PC-3 (cell line): ENCODE measurements around the gene CNNM1. TPM values are rescaled to one million over a fixed set of nuclear protein-coding genes. Genes with fewer than 3 reads are reported as not detected.

Experiments
- ATAC-seq: fragments of 200-7000 bp; cut with Tn5 transposase; 2 replicates; pipeline ENCODE4 v1.9.1; 2020; ENCODE audit warnings: mild to moderate bottlenecking, moderate library complexity
- BruUV-seq: library from RNA; stranded (reverse); fragments of 400-500 nt; replicated peaks from 2 replicates; lab custom pipeline; 2021; lab: Mats Ljungman, UMichigan
- CTCF ChIA-PET: fragments of 300-600 bp; sonication (Branson Sonifier 250); formaldehyde crosslinking; loops from one replicate; lab custom pipeline; 2022; ENCODE audit warnings: antibody characterized with exemption; lab: Charles Lee
- POLR2A ChIA-PET: fragments of 300-600 bp; sonication (Branson Sonifier 250); formaldehyde crosslinking; loops from one replicate; lab custom pipeline; 2022; ENCODE audit warnings: antibody characterized with exemption; ENCODE audit not compliant: unreplicated experiment; lab: Charles Lee
- DNase-seq: peaks from one replicate; pipeline ENCODE4 v3.0.0-alpha.2; 2015
- H2AFZ ChIP-seq: fragments of 300-600 bp; sonication (generic); 2 replicates; pipeline ENCODE4 v1.6.0; 2016; ENCODE audit warnings: antibody characterized with exemption, low read length
- H3F3A ChIP-seq: fragments of 300-600 bp; sonication (generic); one replicate; pipeline ENCODE4 v1.6.0; 2017; ENCODE audit warnings: antibody characterized with exemption, low read length, control low read depth, mild to moderate bottlenecking; ENCODE audit not compliant: unreplicated experiment
- H3K27ac ChIP-seq: fragments of 300-600 bp; sonication (generic); 2 replicates; pipeline ENCODE4 v1.5.1; 2016; ENCODE audit warnings: mild to moderate bottlenecking, low read length
- H3K27me3 ChIP-seq: fragments of 300-600 bp; sonication (generic); 2 replicates; pipeline ENCODE4 v1.6.1; 2016; ENCODE audit warnings: low read length, mixed read lengths
- H3K36me3 ChIP-seq: fragments of 300-600 bp; sonication (generic); 2 replicates; pipeline ENCODE4 v1.6.1; 2016; ENCODE audit warnings: low read depth, mixed run types, low read length, mixed read lengths
- H3K4me1 ChIP-seq: fragments of 300-600 bp; sonication (generic); 2 replicates; pipeline ENCODE4 v1.5.1; 2016; ENCODE audit warnings: low read length; ENCODE audit not compliant: insufficient read depth
- H3K4me2 ChIP-seq: fragments of 300-600 bp; sonication (generic); 2 replicates; pipeline ENCODE4 v1.6.0; 2016; ENCODE audit warnings: low read length
- H3K4me3 ChIP-seq: fragments of 300-600 bp; sonication (generic); 2 replicates; pipeline ENCODE4 v1.5.1; 2016; ENCODE audit warnings: mild to moderate bottlenecking, low read length, mixed read lengths
- H3K79me2 ChIP-seq: fragments of 300-600 bp; sonication (generic); 2 replicates; pipeline ENCODE4 v1.6.1; 2017; ENCODE audit warnings: low read length, mixed read lengths
- H3K9ac ChIP-seq: fragments of 300-600 bp; sonication (generic); 2 replicates; pipeline ENCODE4 v1.6.0; 2016; ENCODE audit warnings: mild to moderate bottlenecking, low read length
- H3K9me2 ChIP-seq: fragments of 300-600 bp; sonication (generic); replicated peaks from 2 replicates; pipeline ENCODE4 v1.6.1; 2016; ENCODE audit warnings: mixed run types, low read length, mixed read lengths
- H3K9me3 ChIP-seq: fragments of 300-600 bp; sonication (generic); 2 replicates; pipeline ENCODE4 v1.6.1; 2016; ENCODE audit warnings: low read length, mixed read lengths
- H4K20me1 ChIP-seq: fragments of 300-600 bp; sonication (generic); 2 replicates; pipeline ENCODE4 v1.6.1; 2016; ENCODE audit warnings: low read length, mixed read lengths
- EZH2 ChIP-seq: fragments of 300-600 bp; sonication (generic); IDR thresholded peaks from one replicate; pipeline ENCODE4 v1.6.1; 2017; ENCODE audit warnings: antibody characterized with exemption, mild to moderate bottlenecking, low read length; ENCODE audit not compliant: unreplicated experiment
- EZH2phosphoT487 ChIP-seq: fragments of 300-600 bp; sonication (generic); IDR thresholded peaks from 2 replicates; pipeline ENCODE4 v1.6.1; 2018; ENCODE audit warnings: mild to moderate bottlenecking, antibody characterized with exemption, low read length, borderline replicate concordance
- intact Hi-C: fragments of 100-400 bp; cut with micrococcal nuclease; formaldehyde crosslinking; loops from 2 replicates; pipeline ENCODE4 v1.9.0; 2023
- total RNA-seq: library from RNA; depleted of rRNA; stranded (reverse); fragments of >200 nt; gene quantifications from 2 replicates; pipeline ENCODE4 v1.2.3, GENCODE V29; 2014
- TF ChIP-seq, protein P1 (sequence below): fragments of 300-600 bp; sonication (generic); conservative IDR thresholded peaks from 2 replicates; pipeline ENCODE4 v1.5.1; 2017; ENCODE audit warnings: antibody characterized with exemption, low read depth, mild to moderate bottlenecking, low read length

CNNM1 gene
- total RNA-seq, 1 experiment from 2014 or later, result 3.3 TPM

DNA sequence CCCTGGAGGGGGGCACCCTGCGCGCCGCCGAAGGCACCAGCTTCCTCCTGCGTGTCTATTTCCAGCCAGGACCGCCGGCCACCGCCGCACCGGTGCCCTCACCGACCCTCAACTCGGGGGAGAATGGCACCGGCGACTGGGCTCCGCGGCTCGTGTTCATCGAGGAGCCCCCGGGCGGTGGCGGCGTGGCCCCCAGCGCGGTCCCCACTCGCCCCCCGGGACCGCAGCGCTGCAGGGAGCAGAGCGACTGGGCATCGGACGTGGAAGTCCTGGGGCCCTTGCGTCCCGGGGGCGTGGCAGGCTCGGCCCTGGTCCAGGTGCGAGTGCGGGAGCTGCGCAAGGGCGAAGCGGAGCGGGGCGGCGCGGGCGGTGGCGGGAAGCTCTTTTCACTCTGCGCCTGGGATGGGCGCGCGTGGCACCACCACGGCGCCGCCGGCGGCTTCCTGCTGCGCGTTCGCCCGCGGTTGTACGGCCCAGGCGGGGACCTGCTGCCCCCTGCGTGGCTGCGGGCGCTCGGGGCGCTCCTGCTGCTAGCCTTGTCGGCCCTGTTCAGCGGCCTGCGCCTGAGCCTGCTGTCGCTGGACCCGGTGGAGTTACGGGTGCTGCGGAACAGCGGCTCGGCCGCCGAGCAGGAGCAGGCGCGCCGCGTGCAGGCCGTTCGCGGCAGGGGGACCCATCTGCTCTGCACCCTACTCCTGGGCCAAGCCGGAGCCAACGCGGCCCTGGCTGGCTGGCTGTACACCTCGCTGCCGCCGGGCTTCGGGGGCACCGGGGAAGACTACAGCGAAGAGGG is 594 bp downstream of the CNNM1 start:
- TF ChIP-seq, protein P1, sequence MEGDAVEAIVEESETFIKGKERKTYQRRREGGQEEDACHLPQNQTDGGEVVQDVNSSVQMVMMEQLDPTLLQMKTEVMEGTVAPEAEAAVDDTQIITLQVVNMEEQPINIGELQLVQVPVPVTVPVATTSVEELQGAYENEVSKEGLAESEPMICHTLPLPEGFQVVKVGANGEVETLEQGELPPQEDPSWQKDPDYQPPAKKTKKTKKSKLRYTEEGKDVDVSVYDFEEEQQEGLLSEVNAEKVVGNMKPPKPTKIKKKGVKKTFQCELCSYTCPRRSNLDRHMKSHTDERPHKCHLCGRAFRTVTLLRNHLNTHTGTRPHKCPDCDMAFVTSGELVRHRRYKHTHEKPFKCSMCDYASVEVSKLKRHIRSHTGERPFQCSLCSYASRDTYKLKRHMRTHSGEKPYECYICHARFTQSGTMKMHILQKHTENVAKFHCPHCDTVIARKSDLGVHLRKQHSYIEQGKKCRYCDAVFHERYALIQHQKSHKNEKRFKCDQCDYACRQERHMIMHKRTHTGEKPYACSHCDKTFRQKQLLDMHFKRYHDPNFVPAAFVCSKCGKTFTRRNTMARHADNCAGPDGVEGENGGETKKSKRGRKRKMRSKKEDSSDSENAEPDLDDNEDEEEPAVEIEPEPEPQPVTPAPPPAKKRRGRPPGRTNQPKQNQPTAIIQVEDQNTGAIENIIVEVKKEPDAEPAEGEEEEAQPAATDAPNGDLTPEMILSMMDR, result no peak
- no peak for TF ChIP-seq EZH2phosphoT487
- no peak for TF ChIP-seq EZH2
- H3K36me3 ChIP-seq, result no peaks in the 10 kb centered on the region
- ChIA-PET POLR2A (no interaction called here), CTCF (interaction anchor here (0.5 kb wide), 1 partner anchor 82 kb away, joined by 8 read pairs; no protein-coding TSS in a partner anchor)
- peak overlapping the region; percentile 98 for H3K4me2 ChIP-seq
- H3K27me3 ChIP-seq, result no peaks in the 10 kb centered on the region
- intact Hi-C loops, result loop anchor here (2.0 kb wide), 1 partner anchor 31 kb away; no protein-coding TSS in a partner anchor
- no peaks in the 10 kb centered on the region for H3F3A ChIP-seq
- peak overlapping the region; percentile 58 for H3K9ac ChIP-seq
- H2AFZ ChIP-seq, result peak overlapping the region; percentile 87
- BruUV-seq, result no TSS peak
- H3K4me1 ChIP-seq, result peaks cover 13% of the 10 kb centered on the region
- H3K9me3 ChIP-seq, result no peaks in the 10 kb centered on the region
- DNase-seq (peak; percentile 16), ATAC-seq (peak; percentile 56)
- H4K20me1 ChIP-seq, result 0 out of 2 replicates have a peak, but pooled peaks cover 13% of the 10 kb centered on the region
- H3K9me2 ChIP-seq, result no peaks in the 10 kb centered on the region
- peak overlapping the region; percentile 74 for H3K4me3 ChIP-seq
- peaks cover 19% of the 10 kb centered on the region for H3K79me2 ChIP-seq
- no peak overlapping the region for H3K27ac ChIP-seq

DNA sequence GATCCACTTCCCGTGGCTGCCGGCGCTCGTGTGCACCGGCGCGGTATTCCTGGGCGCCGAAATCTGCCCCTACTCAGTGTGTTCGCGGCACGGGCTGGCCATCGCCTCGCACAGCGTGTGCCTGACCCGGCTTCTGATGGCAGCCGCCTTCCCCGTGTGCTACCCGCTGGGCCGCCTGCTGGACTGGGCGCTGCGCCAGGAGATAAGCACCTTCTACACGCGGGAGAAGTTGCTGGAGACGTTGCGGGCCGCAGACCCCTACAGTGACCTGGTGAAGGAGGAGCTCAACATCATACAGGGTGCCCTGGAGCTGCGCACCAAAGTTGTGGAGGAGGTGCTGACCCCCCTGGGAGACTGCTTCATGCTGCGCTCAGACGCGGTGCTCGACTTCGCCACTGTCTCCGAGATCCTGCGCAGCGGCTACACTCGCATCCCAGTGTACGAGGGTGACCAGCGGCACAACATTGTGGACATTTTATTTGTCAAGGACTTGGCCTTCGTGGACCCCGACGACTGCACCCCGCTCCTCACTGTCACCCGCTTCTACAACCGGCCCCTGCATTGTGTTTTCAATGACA is 1.3 kb downstream of the CNNM1 start:
- Histone ChIP-seq H3K9ac (peak overlapping the region; percentile 58), H3K27me3 (no peaks in the 10 kb centered on the region), H3K9me2 (no peaks in the 10 kb centered on the region), H3K9me3 (no peaks in the 10 kb centered on the region), H3K4me1 (peaks cover 13% of the 10 kb centered on the region), H2AFZ (peak overlapping the region; percentile 87; the same call in 1 of the 2 replicates), H3K36me3 (no peaks in the 10 kb centered on the region), H3K4me3 (peak overlapping the region; percentile 74), H3K79me2 (peaks cover 23% of the 10 kb centered on the region), H4K20me1 (0 out of 2 replicates have a peak, but pooled peaks cover 13% of the 10 kb centered on the region), H3K4me2 (peak overlapping the region; percentile 98), H3F3A (no peaks in the 10 kb centered on the region), H3K27ac (no peak overlapping the region)
- CTCF ChIA-PET, result no interaction called here
- no TSS peak for BruUV-seq
- POLR2A ChIA-PET, result no interaction called here
- ATAC-seq, result peak; percentile 25
- DNase-seq, result no peak
- intact Hi-C loops, result no loop called here
- TF ChIP-seq EZH2, result no peak
- TF ChIP-seq, protein P1, result no peak
